Measurements from ENCODE around the gene AHDC1. TPM values are rescaled to one million over a fixed set of nuclear protein-coding genes. Genes with fewer than 3 reads are reported as not detected.

Gene AHDC1
- total and polyA plus RNA-seq, 9 of the 15 experiments (the other 6 are each of a cell fraction or from before 2014, with no cell fraction given) = 0.21 to 36.4 (median 4.7) TPM

GRCh38 chr1:27513958-27514357 lies 90.0 kb downstream of the AHDC1 start (continued):
- TF ChIP-seq SRSF1 (IDR thresholded peaks at IDR 0.05; ENCODE audit: low read depth, low read length) (no peak), C11orf30 (IDR thresholded peaks at IDR 0.05; ENCODE audit: low read depth) (no peak), ZC3H11A (IDR thresholded peaks at IDR 0.05; ENCODE audit: low read depth, low read length) (no peak), HCFC1 (IDR thresholded peaks at IDR 0.05; ENCODE audit: low read depth, low read length) (no peak), ZNF146 (CRISPR knock-in tag; IDR thresholded peaks at IDR 0.05; ENCODE audit: unreplicated experiment) (no peak), HNRNPL (IDR thresholded peaks at IDR 0.05; ENCODE audit: low read depth, low read length) (peak; percentile 27; the same call in 1 of the 2 replicates)

- intact Hi-C loops (cut with micrococcal nuclease) = no loop called here
- POLR2A ChIA-PET = interaction anchor here (1.3 to 1.8 kb wide), 4 partner anchors 10 to 23 kb away, joined by 4 to 9 read pairs (median 6); partner anchors contain the start of gene WASF2
- no peak overlapping the region for H3K4me3 ChIP-seq
- ATAC-seq = peak; percentile 66
- H3K27me3 ChIP-seq (ENCODE audit: control insufficient read depth in 2 of 2, insufficient read depth in 2 of 2, low read length in 2 of 2) = no peaks in the 10 kb centered on the region
- H3K36me3 ChIP-seq (ENCODE audit: control insufficient read depth, insufficient read depth, low read length) = no peaks in the 10 kb centered on the region
- FAIRE-seq = peak; percentile 66
- no TSS peak for BruUV-seq (replicated peaks)
- H2AFZ ChIP-seq (ENCODE audit: low read depth, low read length) = peak overlapping the region; percentile 82
- peak in 1 of 4 experiments; percentile 74 for DNase-seq (ENCODE audit: extremely low read depth in 1 of 4, low spot score in 3 of 4)
- H3K79me2 ChIP-seq (ENCODE audit: control insufficient read depth, insufficient read depth, low read length) = no peaks in the 10 kb centered on the region
- H3K9me1 ChIP-seq (ENCODE audit: control insufficient read depth, insufficient read depth, low read length) = peaks cover 4% of the 10 kb centered on the region
- H3K27ac ChIP-seq (ENCODE audit: extremely low read depth, low read depth, low read length) = peak overlapping the region; percentile 53
- in situ Hi-C loops (cut with MboI) = no loop called here
- 41% methylated on average over 5 of the region's 5 CpGs for WGBS (ENCODE audit: insufficient coverage, low coverage, missing lambda C conversion rate)
- no peaks in the 10 kb centered on the region for H3K9me3 ChIP-seq (replicated peaks; ENCODE audit: control insufficient read depth, insufficient read depth, low read depth, low read length)
- H4K20me1 ChIP-seq (replicated peaks; ENCODE audit: control insufficient read depth, insufficient read depth, low read length) = no peaks in the 10 kb centered on the region
- peak overlapping the region; percentile 33 to 85; a peak in 2 of 4 replicates for H3K9ac ChIP-seq (ENCODE audit: insufficient read depth in 1 of 2, low read depth in 2 of 2, low read length in 2 of 2)
- H3K4me1 ChIP-seq (replicated peaks in 1 of 2; ENCODE audit: control insufficient read depth in 2 of 2, insufficient read depth in 2 of 2, low read length in 2 of 2) = peaks cover 31 to 43% of the 10 kb centered on the region in 2 experiments
- no peak overlapping the region; the same call in 1 of the 2 replicates for H3K4me2 ChIP-seq (ENCODE audit: insufficient read depth, low read length)
- CTCF ChIA-PET (ENCODE audit: low intra/inter-chr PET ratio) = no interaction called here
- no peak for TF ChIP-seq PREB (CRISPR knock-in tag; IDR thresholded peaks at IDR 0.05)
- TF ChIP-seq JUNB (CRISPR knock-in tag; conservative IDR thresholded peaks at IDR 0.05) = no peak
- peak; percentile 52; the same call in 1 of the 2 replicates for TF ChIP-seq ZNF395 (CRISPR knock-in tag; IDR thresholded peaks at IDR 0.05)
- peak; percentile 41; the same call in 1 of the 2 replicates for TF ChIP-seq ZNF740 (CRISPR knock-in tag; IDR thresholded peaks at IDR 0.05)
- TF ChIP-seq ZNF740 (tag; IDR thresholded peaks at IDR 0.05) = no peak
- TF ChIP-seq MXD1 (CRISPR knock-in tag; IDR thresholded peaks at IDR 0.05; ENCODE audit: borderline replicate concordance, poor library complexity, severe bottlenecking) = no peak
- peak; percentile 75; the same call in 1 of the 2 replicates for TF ChIP-seq ZBTB33 (CRISPR knock-in tag; IDR thresholded peaks at IDR 0.05)
- TF ChIP-seq GABPA (tag; conservative IDR thresholded peaks at IDR 0.05; ENCODE audit: low read depth) = peak; percentile 27; the same call in 1 of the 2 replicates
- TF ChIP-seq ZNF79 (CRISPR knock-in tag; IDR thresholded peaks at IDR 0.05; ENCODE audit: low read depth) = no peak
These were observed 90.4 kb downstream of the AHDC1 start for GRCh38 chr1:27513528-27513927.

All from K562 (cell line).